A673 (cell line): ENCODE data around the gene SLCO3A1. TPM values are rescaled to one million over a fixed set of nuclear protein-coding genes. Genes with fewer than 3 reads are reported as not detected.

Experiments
- BruUV-seq: library from RNA; stranded (reverse); fragments of 400-500 nt; replicated peaks from 2 replicates; lab custom pipeline; 2021; lab: Mats Ljungman, UMichigan
- CTCF ChIA-PET: fragments of 300-600 bp; sonication (Branson Sonifier 250); formaldehyde crosslinking; loops from one replicate; lab custom pipeline; 2022; ENCODE audit warnings: antibody characterized with exemption; lab: Charles Lee
- POLR2A ChIA-PET: fragments of 300-600 bp; sonication (Branson Sonifier 250); formaldehyde crosslinking; loops from one replicate; lab custom pipeline; 2022; ENCODE audit warnings: antibody characterized with exemption; ENCODE audit not compliant: low non-redundant PET; lab: Charles Lee
- DNase-seq: peaks from one replicate; pipeline ENCODE4 v3.0.0-alpha.2; 2015; ENCODE audit warnings: low spot score
- H3K27ac ChIP-seq: fragments of 200-600 bp; sonication (generic); 2 replicates; pipeline ENCODE4 v1.5.1; 2016; ENCODE audit warnings: mixed run types, low read depth, mild to moderate bottlenecking, mixed read lengths, antibody characterized with exemption, low read length; ENCODE audit not compliant: poor library complexity, severe bottlenecking
- H3K27me3 ChIP-seq: fragments of 200-600 bp; sonication (generic); replicated peaks from 2 replicates; pipeline ENCODE4 v1.6.1; 2017; ENCODE audit warnings: mixed run types, low read depth, mild to moderate bottlenecking, mixed read lengths, antibody characterized with exemption, low read length; ENCODE audit not compliant: insufficient read depth, poor library complexity
- H3K36me3 ChIP-seq: fragments of 200-600 bp; sonication (generic); 2 replicates; pipeline ENCODE4 v1.6.1; 2016; ENCODE audit warnings: mixed run types, mild to moderate bottlenecking, mixed read lengths, antibody characterized with exemption, low read length; ENCODE audit not compliant: insufficient read depth, poor library complexity, severe bottlenecking
- H3K4me1 ChIP-seq: fragments of 200-600 bp; sonication (generic); 2 replicates; pipeline ENCODE4 v1.6.1; 2017; ENCODE audit warnings: mixed run types, mild to moderate bottlenecking, mixed read lengths, antibody characterized with exemption, low read length; ENCODE audit not compliant: insufficient read depth, poor library complexity, severe bottlenecking
- H3K4me3 ChIP-seq: fragments of 200-600 bp; sonication (generic); 2 replicates; pipeline ENCODE4 v1.5.1; 2016; ENCODE audit warnings: low read depth, mixed run types, mild to moderate bottlenecking, mixed read lengths, low read length; ENCODE audit not compliant: poor library complexity, severe bottlenecking
- H3K9me3 ChIP-seq: fragments of 200-600 bp; sonication (generic); 2 replicates; pipeline ENCODE4 v1.6.1; 2016; ENCODE audit warnings: mixed run types, low read depth, mild to moderate bottlenecking, mixed read lengths, antibody characterized with exemption, low read length; ENCODE audit not compliant: poor library complexity, severe bottlenecking
- CTCF ChIP-seq: fragments of 300-800, 200-600 bp; sonication (generic); conservative IDR thresholded peaks from 2 replicates; pipeline ENCODE4 v1.5.1; 2017; ENCODE audit warnings: low read depth, mild to moderate bottlenecking, antibody characterized with exemption, low read length, moderate library complexity, mixed read lengths
- EZH2 ChIP-seq: fragments of 200-600 bp; sonication (generic); IDR thresholded peaks from 2 replicates; pipeline ENCODE4 v1.6.1; 2017; ENCODE audit warnings: borderline replicate concordance, low read depth, mild to moderate bottlenecking, mixed read lengths, antibody characterized with exemption, low read length; ENCODE audit not compliant: poor library complexity, severe bottlenecking
- intact Hi-C: fragments of 100-400 bp; cut with micrococcal nuclease; formaldehyde crosslinking; loops from one replicate; pipeline ENCODE4 v1.10.0; 2022; ENCODE audit not compliant: unreplicated experiment
- total RNA-seq: library from RNA; stranded (reverse); gene quantifications from 2 replicates; pipeline ENCODE4 v1.2.3, GENCODE V29; 2021

SLCO3A1 gene
- total RNA-seq, 1 experiment from 2014 or later: 16.6 TPM

- H3K4me1 ChIP-seq: no peaks in the 10 kb centered on the region
- no peaks in the 10 kb centered on the region for H3K9me3 ChIP-seq
- H3K36me3 ChIP-seq: no peaks in the 10 kb centered on the region
- intact Hi-C loops: no loop called here
- no peak overlapping the region for H3K4me3 ChIP-seq
- TF ChIP-seq CTCF (no peak), EZH2 (no peak)
- ChIA-PET CTCF (no interaction called here), POLR2A (no interaction called here)
- H3K27ac ChIP-seq: no peak overlapping the region
- H3K27me3 ChIP-seq: no peaks in the 10 kb centered on the region
- DNase-seq: no peak
- no TSS peak for BruUV-seq
Measured at GRCh38 chr15:91983729-91984340, 130.3 kb downstream of the SLCO3A1 start.

GRCh38 chr15:91985297-91985696 is 131.8 kb downstream of the SLCO3A1 start:
- no TSS peak for BruUV-seq
- CTCF ChIA-PET: no interaction called here
- H3K9me3 ChIP-seq: no peaks in the 10 kb centered on the region
- no peaks in the 10 kb centered on the region for H3K4me1 ChIP-seq
- H3K36me3 ChIP-seq: no peaks in the 10 kb centered on the region
- H3K27me3 ChIP-seq: no peaks in the 10 kb centered on the region
- no peak for TF ChIP-seq CTCF
- TF ChIP-seq EZH2: no peak
- H3K4me3 ChIP-seq: no peak overlapping the region
- no peak overlapping the region for H3K27ac ChIP-seq
- POLR2A ChIA-PET: no interaction called here
- intact Hi-C loops: no loop called here
- DNase-seq: no peak

- Histone ChIP-seq H3K36me3 (no peaks in the 10 kb centered on the region), H3K27me3 (no peaks in the 10 kb centered on the region), H3K27ac (no peak overlapping the region), H3K4me1 (no peaks in the 10 kb centered on the region), H3K4me3 (no peak overlapping the region), H3K9me3 (no peaks in the 10 kb centered on the region)
- no peak for DNase-seq
- intact Hi-C loops: no loop called here
- BruUV-seq: no TSS peak
- TF ChIP-seq CTCF: no peak
- TF ChIP-seq EZH2: no peak
- CTCF ChIA-PET: no interaction called here
- POLR2A ChIA-PET: no interaction called here
Measured at GRCh38 chr15:91988071-91988470, 134.6 kb downstream of the SLCO3A1 start.
